Measurements from ENCODE around the gene LRMDA.
"Not testable (repeated sequence)": the region's sequence is repeated elsewhere in the genome, so short reads cannot be mapped to it uniquely, and the experiment has no call there.

The LRMDA gene

GRCh38 chr10:75754096-75754831 is 322.8 kb downstream of the LRMDA start:
- Histone ChIP-seq H3K9ac (ENCODE audit: low read depth, low read length) (no peak overlapping the region), H3K27ac (ENCODE audit: low read depth, low read length) (no peak overlapping the region), H3K27me3 (ENCODE audit: control insufficient read depth, insufficient read depth, low read length) (no peaks in the 10 kb centered on the region; the same call in 1 of the 2 replicates), H3K4me1 (ENCODE audit: control insufficient read depth, insufficient read depth, low read length) (no peaks in the 10 kb centered on the region; the same call in 1 of the 2 replicates), H3K4me3 (ENCODE audit: low read depth, low read length) (no peak overlapping the region), H3K36me3 (ENCODE audit: control insufficient read depth, insufficient read depth, low read length) (no peaks in the 10 kb centered on the region), H3K9me3 (ENCODE audit: control insufficient read depth, insufficient read depth, low read length) (no peaks in the 10 kb centered on the region)

DNA sequence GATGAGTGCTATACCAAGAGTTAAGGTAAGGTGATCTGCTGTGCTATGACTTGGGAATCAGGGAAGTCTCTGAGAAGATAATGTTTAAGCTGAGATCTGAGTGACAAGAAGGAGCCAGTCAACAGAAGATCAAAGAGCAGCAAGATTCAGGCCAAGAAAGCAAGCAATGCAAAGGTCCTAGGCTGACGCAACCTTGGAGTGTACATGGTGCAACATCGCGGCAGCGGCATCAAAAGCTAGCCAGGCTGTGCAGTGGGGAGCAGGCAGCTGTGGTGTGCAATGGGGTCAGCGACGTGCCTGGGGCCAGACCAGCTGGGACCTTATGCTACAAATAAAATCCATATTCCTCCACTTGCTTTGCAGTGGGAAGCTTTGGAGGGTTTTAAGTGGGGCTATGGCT is 324.1 kb downstream of the LRMDA start:
- H3K27ac ChIP-seq (ENCODE audit: low read depth, low read length), result no peak overlapping the region
- no peak overlapping the region for H3K9ac ChIP-seq (ENCODE audit: low read depth, low read length)
- no peaks in the 10 kb centered on the region; the same call in 1 of the 2 replicates for H3K27me3 ChIP-seq (ENCODE audit: control insufficient read depth, insufficient read depth, low read length)
- H3K9me3 ChIP-seq (ENCODE audit: control insufficient read depth, insufficient read depth, low read length), result no peaks in the 10 kb centered on the region
- H3K36me3 ChIP-seq (ENCODE audit: control insufficient read depth, insufficient read depth, low read length), result no peaks in the 10 kb centered on the region
- H3K4me1 ChIP-seq (ENCODE audit: control insufficient read depth, insufficient read depth, low read length), result no peaks in the 10 kb centered on the region; the same call in 1 of the 2 replicates
- no peak overlapping the region for H3K4me3 ChIP-seq (ENCODE audit: low read depth, low read length)

GRCh38 chr10:75761289-75761688 is 329.9 kb downstream of the LRMDA start:
- no peaks in the 10 kb centered on the region for H3K27me3 ChIP-seq (ENCODE audit: control insufficient read depth, insufficient read depth, low read length)
- no peak overlapping the region for H3K4me3 ChIP-seq (ENCODE audit: low read depth, low read length)
- H3K4me1 ChIP-seq (ENCODE audit: control insufficient read depth, insufficient read depth, low read length), result peaks cover 16% of the 10 kb centered on the region
- no peaks in the 10 kb centered on the region for H3K9me3 ChIP-seq (ENCODE audit: control insufficient read depth, insufficient read depth, low read length)
- H3K27ac ChIP-seq (ENCODE audit: low read depth, low read length), result no peak overlapping the region
- no peak overlapping the region for H3K9ac ChIP-seq (ENCODE audit: low read depth, low read length)
- H3K36me3 ChIP-seq (ENCODE audit: control insufficient read depth, insufficient read depth, low read length), result no peaks in the 10 kb centered on the region

DNA sequence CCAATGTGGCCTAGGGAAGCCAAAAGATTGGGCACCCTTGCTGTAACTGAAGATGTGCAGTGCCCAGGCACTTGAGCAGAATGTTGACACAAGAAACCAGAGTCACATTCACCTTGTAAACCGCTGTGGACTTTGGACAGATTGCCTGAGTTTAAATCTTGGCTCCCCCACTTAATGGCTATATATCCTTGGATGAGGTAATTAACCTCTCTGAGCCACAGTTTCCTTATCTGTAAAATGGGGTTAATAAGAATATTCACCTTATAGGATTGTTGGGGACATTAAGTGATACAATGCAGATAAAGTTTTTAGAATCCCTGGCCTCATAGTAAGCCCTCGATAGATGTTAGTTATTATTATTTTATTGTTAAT is 331.0 kb downstream of the LRMDA start:
- Histone ChIP-seq H3K9me3 (ENCODE audit: control insufficient read depth, insufficient read depth, low read length) (no peaks in the 10 kb centered on the region), H3K27me3 (ENCODE audit: control insufficient read depth, insufficient read depth, low read length) (no peaks in the 10 kb centered on the region), H3K4me1 (ENCODE audit: control insufficient read depth, insufficient read depth, low read length) (peaks cover 16% of the 10 kb centered on the region), H3K9ac (ENCODE audit: low read depth, low read length) (no peak overlapping the region), H3K4me3 (ENCODE audit: low read depth, low read length) (no peak overlapping the region), H3K27ac (ENCODE audit: low read depth, low read length) (no peak overlapping the region), H3K36me3 (ENCODE audit: control insufficient read depth, insufficient read depth, low read length) (no peaks in the 10 kb centered on the region)

DNA sequence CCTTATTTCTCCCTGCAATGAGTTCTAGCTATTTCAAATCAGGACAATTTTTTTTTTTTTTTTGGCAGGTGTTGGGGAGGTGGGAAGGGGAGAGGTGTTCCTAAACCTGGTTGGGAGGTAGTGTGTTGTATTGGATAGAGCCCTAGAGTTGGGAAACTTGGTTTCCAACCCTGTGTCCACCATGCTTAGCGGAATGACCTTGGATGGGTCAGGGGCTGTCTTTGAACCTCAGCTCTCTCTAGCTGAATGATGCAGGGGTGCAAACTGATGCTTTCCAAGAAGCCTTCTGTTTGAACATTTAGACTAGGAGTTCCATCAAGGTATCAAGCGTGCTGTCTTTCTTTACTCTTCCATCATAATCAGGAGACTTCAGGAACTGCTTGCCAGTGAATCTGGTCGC is 332.2 kb downstream of the LRMDA start:
- H3K36me3 ChIP-seq (ENCODE audit: control insufficient read depth, insufficient read depth, low read length), result no peaks in the 10 kb centered on the region
- H3K4me1 ChIP-seq (ENCODE audit: control insufficient read depth, insufficient read depth, low read length), result peaks cover 16% of the 10 kb centered on the region
- H3K27me3 ChIP-seq (ENCODE audit: control insufficient read depth, insufficient read depth, low read length), result no peaks in the 10 kb centered on the region
- no peak overlapping the region for H3K4me3 ChIP-seq (ENCODE audit: low read depth, low read length)
- H3K9ac ChIP-seq (ENCODE audit: low read depth, low read length), result no peak overlapping the region
- H3K9me3 ChIP-seq (ENCODE audit: control insufficient read depth, insufficient read depth, low read length), result no peaks in the 10 kb centered on the region
- H3K27ac ChIP-seq (ENCODE audit: low read depth, low read length), result no peak overlapping the region

GRCh38 chr10:75764974-75765788 is 333.8 kb downstream of the LRMDA start:
- H3K4me1 ChIP-seq (ENCODE audit: control insufficient read depth, insufficient read depth, low read length), result peaks cover 16% of the 10 kb centered on the region
- H3K36me3 ChIP-seq (ENCODE audit: control insufficient read depth, insufficient read depth, low read length), result no peaks in the 10 kb centered on the region
- H3K4me3 ChIP-seq (ENCODE audit: low read depth, low read length), result no peak overlapping the region
- no peaks in the 10 kb centered on the region for H3K27me3 ChIP-seq (ENCODE audit: control insufficient read depth, insufficient read depth, low read length)
- no peak overlapping the region for H3K27ac ChIP-seq (ENCODE audit: low read depth, low read length)
- H3K9ac ChIP-seq (ENCODE audit: low read depth, low read length), result no peak overlapping the region
- H3K9me3 ChIP-seq (ENCODE audit: control insufficient read depth, insufficient read depth, low read length), result no peaks in the 10 kb centered on the region

DNA sequence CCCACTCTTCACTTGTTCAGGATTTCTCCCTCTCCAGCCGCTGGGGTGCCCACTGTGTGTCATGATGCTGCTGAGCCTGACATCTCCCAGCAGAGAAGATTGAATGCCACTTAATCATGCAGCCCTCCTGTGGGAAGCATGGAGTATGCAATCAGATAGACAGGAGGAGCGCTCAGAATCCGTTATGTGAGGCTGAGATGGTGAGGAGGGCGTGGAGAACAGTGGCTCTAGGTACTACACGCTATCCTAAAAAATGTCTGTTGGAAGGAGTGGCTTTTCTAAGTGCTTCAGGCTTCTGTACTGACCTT is 334.3 kb downstream of the LRMDA start:
- H3K4me1 ChIP-seq (ENCODE audit: control insufficient read depth, insufficient read depth, low read length), result peaks cover 16% of the 10 kb centered on the region
- no peak overlapping the region for H3K27ac ChIP-seq (ENCODE audit: low read depth, low read length)
- no peak overlapping the region for H3K4me3 ChIP-seq (ENCODE audit: low read depth, low read length)
- H3K9me3 ChIP-seq (ENCODE audit: control insufficient read depth, insufficient read depth, low read length), result no peaks in the 10 kb centered on the region
- no peaks in the 10 kb centered on the region for H3K36me3 ChIP-seq (ENCODE audit: control insufficient read depth, insufficient read depth, low read length)
- no peak overlapping the region for H3K9ac ChIP-seq (ENCODE audit: low read depth, low read length)
- no peaks in the 10 kb centered on the region for H3K27me3 ChIP-seq (ENCODE audit: control insufficient read depth, insufficient read depth, low read length)

GRCh38 chr10:75766106-75766505 is 334.7 kb downstream of the LRMDA start:
- Histone ChIP-seq H3K9ac (ENCODE audit: low read depth, low read length) (no peak overlapping the region), H3K9me3 (ENCODE audit: control insufficient read depth, insufficient read depth, low read length) (no peaks in the 10 kb centered on the region), H3K27ac (ENCODE audit: low read depth, low read length) (no peak overlapping the region), H3K36me3 (ENCODE audit: control insufficient read depth, insufficient read depth, low read length) (no peaks in the 10 kb centered on the region), H3K27me3 (ENCODE audit: control insufficient read depth, insufficient read depth, low read length) (no peaks in the 10 kb centered on the region), H3K4me3 (ENCODE audit: low read depth, low read length) (no peak overlapping the region), H3K4me1 (ENCODE audit: control insufficient read depth, insufficient read depth, low read length) (peaks cover 16% of the 10 kb centered on the region)

DNA sequence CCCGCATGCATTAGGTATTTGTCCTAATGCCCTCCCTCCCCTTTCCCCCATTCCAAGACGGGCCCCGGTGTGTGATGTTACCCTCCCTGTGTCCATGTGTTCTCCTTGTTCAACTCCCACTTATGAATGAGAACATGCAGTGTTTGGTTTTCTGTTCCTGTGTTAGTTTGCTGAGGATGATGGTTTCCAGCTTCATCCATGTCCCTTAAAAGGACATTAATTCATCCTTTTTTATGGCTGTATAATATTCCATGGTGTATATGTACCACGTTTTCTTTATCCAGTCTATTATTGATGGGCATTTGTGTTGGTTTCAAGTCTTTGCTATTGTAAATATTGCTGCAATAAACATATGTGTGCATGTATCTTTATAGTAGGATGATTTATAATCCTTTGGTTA is 335.3 kb downstream of the LRMDA start:
- H3K9me3 ChIP-seq (ENCODE audit: control insufficient read depth, insufficient read depth, low read length); H3K27me3 ChIP-seq (ENCODE audit: control insufficient read depth, insufficient read depth, low read length); H3K27ac ChIP-seq (ENCODE audit: low read depth, low read length); H3K9ac ChIP-seq (ENCODE audit: low read depth, low read length); H3K36me3 ChIP-seq (ENCODE audit: control insufficient read depth, insufficient read depth, low read length); H3K4me3 ChIP-seq (ENCODE audit: low read depth, low read length): not testable (repeated sequence)
- H3K4me1 ChIP-seq (ENCODE audit: control insufficient read depth, insufficient read depth, low read length), result peaks cover 16% of the 10 kb centered on the region

- H3K9ac ChIP-seq (ENCODE audit: low read depth, low read length), result no peak overlapping the region
- no peak overlapping the region for H3K4me3 ChIP-seq (ENCODE audit: low read depth, low read length)
- H3K27ac ChIP-seq (ENCODE audit: low read depth, low read length), result no peak overlapping the region
- H3K36me3 ChIP-seq (ENCODE audit: control insufficient read depth, insufficient read depth, low read length), result no peaks in the 10 kb centered on the region
- no peaks in the 10 kb centered on the region for H3K27me3 ChIP-seq (ENCODE audit: control insufficient read depth, insufficient read depth, low read length)
- H3K4me1 ChIP-seq (ENCODE audit: control insufficient read depth, insufficient read depth, low read length), result 0 out of 2 replicates have a peak, but pooled peaks cover 6% of the 10 kb centered on the region
- no peaks in the 10 kb centered on the region for H3K9me3 ChIP-seq (ENCODE audit: control insufficient read depth, insufficient read depth, low read length)
Measured at GRCh38 chr10:75770626-75771081, 339.2 kb downstream of the LRMDA start.

- no peak overlapping the region for H3K27ac ChIP-seq (ENCODE audit: low read depth, low read length)
- no peaks in the 10 kb centered on the region for H3K36me3 ChIP-seq (ENCODE audit: control insufficient read depth, insufficient read depth, low read length)
- H3K4me3 ChIP-seq (ENCODE audit: low read depth, low read length), result no peak overlapping the region
- H3K4me1 ChIP-seq (ENCODE audit: control insufficient read depth, insufficient read depth, low read length), result 0 out of 2 replicates have a peak, but pooled peaks cover 4% of the 10 kb centered on the region
- no peaks in the 10 kb centered on the region for H3K27me3 ChIP-seq (ENCODE audit: control insufficient read depth, insufficient read depth, low read length)
- H3K9ac ChIP-seq (ENCODE audit: low read depth, low read length), result no peak overlapping the region
- H3K9me3 ChIP-seq (ENCODE audit: control insufficient read depth, insufficient read depth, low read length), result no peaks in the 10 kb centered on the region
Measured at GRCh38 chr10:75771606-75772005, 340.2 kb downstream of the LRMDA start.

All from HUES48 (cell line).